ENCODE measurements around the gene KLHL29. TPM values are rescaled to one million over a fixed set of nuclear protein-coding genes. Genes with fewer than 3 reads are reported as not detected.

Gene KLHL29
- total and polyA plus RNA-seq, 4 donors: 0.29 to 2.3 (median 0.68) TPM

DNA sequence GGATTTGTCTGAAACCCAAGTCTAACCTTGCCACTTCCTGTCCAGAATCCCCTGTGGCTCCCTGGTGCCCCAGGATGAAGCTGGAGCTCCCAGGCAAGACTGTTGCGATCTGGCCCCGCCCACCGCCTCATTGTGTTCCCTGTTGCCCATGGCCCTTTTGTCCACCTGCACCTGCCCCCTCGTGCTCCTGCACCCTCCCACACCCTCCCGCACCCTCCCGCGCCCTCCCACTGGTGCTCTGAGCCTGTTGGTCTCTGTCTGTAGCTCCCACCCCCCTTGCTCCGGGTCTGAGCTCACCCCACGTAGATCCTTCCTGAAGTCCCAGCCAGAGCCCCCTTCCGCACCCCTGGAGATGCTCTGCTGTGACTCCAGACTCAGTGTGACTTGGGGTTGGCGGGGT is 297.5 kb downstream of the KLHL29 start:
- Histone ChIP-seq H3K4me1 (ENCODE audit: control insufficient read depth in 4 of 4, insufficient read depth in 4 of 4, low read length in 3 of 4) (no peaks in the 10 kb centered on the region), H3K9ac (ENCODE audit: low read depth in 1 of 2, low read length in 2 of 2) (no peak overlapping the region), H3K27me3 (ENCODE audit: control insufficient read depth in 4 of 4, insufficient read depth in 4 of 4, low read length in 3 of 4) (no peaks in the 10 kb centered on the region), H3K9me3 (ENCODE audit: control insufficient read depth in 4 of 4, low read length in 3 of 4) (peaks cover 0 to 2% (median under 1%) of the 10 kb centered on the region in 4 donors), H3K27ac (ENCODE audit: low read depth in 1 of 2, low read length in 2 of 2) (no peak overlapping the region), H3K4me3 (ENCODE audit: low read depth in 1 of 3, low read length in 3 of 3) (no peak overlapping the region), H3K36me3 (ENCODE audit: control insufficient read depth in 4 of 4, insufficient read depth in 3 of 4, low read depth in 1 of 4, low read length in 3 of 4) (no peaks in the 10 kb centered on the region)
- TF ChIP-seq FOXA2 (IDR thresholded peaks at IDR 0.05) (no peak), ZBTB33 (IDR thresholded peaks at IDR 0.05) (no peak), REST (IDR thresholded peaks at IDR 0.05) (no peak), SP1 (IDR thresholded peaks at IDR 0.05) (no peak), HNF4A (conservative IDR thresholded peaks at IDR 0.05) (no peak), RAD21 (IDR thresholded peaks at IDR 0.05) (no peak)
- TF ChIP-seq, protein P1, sequence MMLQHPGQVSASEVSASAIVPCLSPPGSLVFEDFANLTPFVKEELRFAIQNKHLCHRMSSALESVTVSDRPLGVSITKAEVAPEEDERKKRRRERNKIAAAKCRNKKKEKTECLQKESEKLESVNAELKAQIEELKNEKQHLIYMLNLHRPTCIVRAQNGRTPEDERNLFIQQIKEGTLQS (IDR thresholded peaks at IDR 0.05): no peak
- 93% methylated on average over 11 of the region's 11 CpGs for WGBS
- DNase-seq (ENCODE audit: low spot score): no peak

- Histone ChIP-seq H3K4me3 (ENCODE audit: low read depth in 1 of 3, low read length in 3 of 3) (no peak overlapping the region), H3K9me3 (ENCODE audit: control insufficient read depth in 4 of 4, low read length in 3 of 4) (peaks cover 0 to 2% (median under 1%) of the 10 kb centered on the region in 4 donors), H3K9ac (ENCODE audit: low read depth in 1 of 2, low read length in 2 of 2) (no peak overlapping the region), H3K4me1 (ENCODE audit: control insufficient read depth in 4 of 4, insufficient read depth in 4 of 4, low read length in 3 of 4) (no peaks in the 10 kb centered on the region), H3K27ac (ENCODE audit: low read depth in 1 of 2, low read length in 2 of 2) (no peak overlapping the region), H3K27me3 (ENCODE audit: control insufficient read depth in 4 of 4, insufficient read depth in 4 of 4, low read length in 3 of 4) (no peaks in the 10 kb centered on the region), H3K36me3 (ENCODE audit: control insufficient read depth in 4 of 4, insufficient read depth in 3 of 4, low read depth in 1 of 4, low read length in 3 of 4) (no peaks in the 10 kb centered on the region)
- DNase-seq (ENCODE audit: low spot score): no peak
- TF ChIP-seq, protein P1 (IDR thresholded peaks at IDR 0.05): no peak
- TF ChIP-seq RAD21 (IDR thresholded peaks at IDR 0.05) (no peak), REST (IDR thresholded peaks at IDR 0.05) (no peak)
- 85% methylated on average over 7 of the region's 7 CpGs for WGBS
These were observed 298.0 kb downstream of the KLHL29 start for GRCh38 chr2:23683001-23683400.

All from liver (tissue), 9 donors.